ENCODE measurements around the gene GLG1.
"Not testable (repeated sequence)": the region's sequence is repeated elsewhere in the genome, so short reads cannot be mapped to it uniquely, and the experiment has no call there.

GRCh38 chr16:74518934-74519333 is 88.0 kb downstream of the GLG1 start:
- TF ChIP-seq POLR2A (IDR thresholded peaks at IDR 0.05; ENCODE audit: low read depth, low read length); CTCF (IDR thresholded peaks at IDR 0.05; ENCODE audit: extremely low read depth in 1 of 2, insufficient read depth in 1 of 2, low read depth in 1 of 2, low read length in 2 of 2); FOS (IDR thresholded peaks at IDR 0.05; ENCODE audit: borderline replicate concordance, insufficient read depth, low read length); POLR2AphosphoS5 (IDR thresholded peaks at IDR 0.05; ENCODE audit: insufficient read depth, low read depth, low read length); MAX (IDR thresholded peaks at IDR 0.05; ENCODE audit: insufficient read depth, insufficient read length): not testable (repeated sequence)

All from endothelial cell of umbilical vein (primary cell).